HL-60 (cell line): Measurements from ENCODE around the gene CRELD1.

Experiments used
- DNase-seq, 2 experiments: peaks; one replicate each; pipeline ENCODE4 v3.0.0-alpha.2; 2010 to 2020; ENCODE audit warnings: low read depth in 1 of 2, low spot score in 1 of 2
- H3K27ac ChIP-seq: fragments of 250-450 bp; sonication (Bioruptor Pico); replicated peaks from 2 replicates; pipeline ENCODE4 v1.5.1; 2020; ENCODE audit warnings: mild to moderate bottlenecking, moderate library complexity
- H3K27me3 ChIP-seq: fragments of 250-450 bp; sonication (Bioruptor Pico); 2 replicates; pipeline ENCODE4 v1.5.1; 2021; ENCODE audit warnings: mild to moderate bottlenecking, moderate library complexity; ENCODE audit not compliant: insufficient read depth, poor library complexity, severe bottlenecking
- H3K4me3 ChIP-seq: replicated peaks from 2 replicates; pipeline ENCODE4 v1.5.1; 2011; ENCODE audit warnings: mild to moderate bottlenecking, control low read depth, low read length; ENCODE audit not compliant: insufficient read depth
- GABPA ChIP-seq: IDR thresholded peaks from 2 replicates; pipeline ENCODE4 v1.6.1; 2012; ENCODE audit warnings: low read depth
- POLR2AphosphoS5 ChIP-seq: IDR thresholded peaks from 2 replicates; pipeline ENCODE4 v1.6.1; 2012; ENCODE audit warnings: low read depth
- SPI1 ChIP-seq: IDR thresholded peaks from 2 replicates; pipeline ENCODE4 v1.6.1; 2012; ENCODE audit warnings: low read depth, mild to moderate bottlenecking, borderline replicate concordance
- TF ChIP-seq, protein P1 (sequence below): IDR thresholded peaks from one replicate; pipeline ENCODE4 v1.5.1; 2011; ENCODE audit warnings: low read length, control low read depth, inconsistent platforms; ENCODE audit not compliant: insufficient read depth
- TF ChIP-seq, protein P2 (sequence below): IDR thresholded peaks from 2 replicates; pipeline ENCODE4 v1.6.1; 2012; ENCODE audit warnings: low read depth; ENCODE audit not compliant: insufficient replicate concordance

Gene CRELD1

DNA sequence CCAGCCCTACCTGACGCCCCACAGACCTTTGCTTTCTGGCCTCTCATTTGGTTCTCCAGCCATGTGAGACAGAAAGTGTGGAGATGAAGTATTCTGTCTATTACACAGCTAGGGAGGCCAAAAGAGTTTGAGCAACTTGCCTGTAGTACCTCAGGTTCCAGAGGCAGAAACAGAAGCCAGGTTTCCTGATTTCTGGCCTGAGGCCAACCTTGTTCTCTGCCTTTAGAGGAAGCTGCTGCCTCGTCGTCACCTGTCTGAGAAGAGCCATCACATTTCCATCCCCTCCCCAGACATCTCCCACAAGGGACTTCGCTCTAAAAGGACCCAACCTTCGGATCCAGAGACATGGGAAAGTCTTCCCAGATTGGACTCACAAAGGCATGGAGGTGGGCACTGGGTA, 27.2 kb upstream of the CRELD1 start:
- no peak overlapping the region for H3K4me3 ChIP-seq
- TF ChIP-seq, protein P1, sequence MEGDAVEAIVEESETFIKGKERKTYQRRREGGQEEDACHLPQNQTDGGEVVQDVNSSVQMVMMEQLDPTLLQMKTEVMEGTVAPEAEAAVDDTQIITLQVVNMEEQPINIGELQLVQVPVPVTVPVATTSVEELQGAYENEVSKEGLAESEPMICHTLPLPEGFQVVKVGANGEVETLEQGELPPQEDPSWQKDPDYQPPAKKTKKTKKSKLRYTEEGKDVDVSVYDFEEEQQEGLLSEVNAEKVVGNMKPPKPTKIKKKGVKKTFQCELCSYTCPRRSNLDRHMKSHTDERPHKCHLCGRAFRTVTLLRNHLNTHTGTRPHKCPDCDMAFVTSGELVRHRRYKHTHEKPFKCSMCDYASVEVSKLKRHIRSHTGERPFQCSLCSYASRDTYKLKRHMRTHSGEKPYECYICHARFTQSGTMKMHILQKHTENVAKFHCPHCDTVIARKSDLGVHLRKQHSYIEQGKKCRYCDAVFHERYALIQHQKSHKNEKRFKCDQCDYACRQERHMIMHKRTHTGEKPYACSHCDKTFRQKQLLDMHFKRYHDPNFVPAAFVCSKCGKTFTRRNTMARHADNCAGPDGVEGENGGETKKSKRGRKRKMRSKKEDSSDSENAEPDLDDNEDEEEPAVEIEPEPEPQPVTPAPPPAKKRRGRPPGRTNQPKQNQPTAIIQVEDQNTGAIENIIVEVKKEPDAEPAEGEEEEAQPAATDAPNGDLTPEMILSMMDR = no peak
- no peak for TF ChIP-seq POLR2AphosphoS5
- no peak for TF ChIP-seq SPI1
- TF ChIP-seq, protein P2, sequence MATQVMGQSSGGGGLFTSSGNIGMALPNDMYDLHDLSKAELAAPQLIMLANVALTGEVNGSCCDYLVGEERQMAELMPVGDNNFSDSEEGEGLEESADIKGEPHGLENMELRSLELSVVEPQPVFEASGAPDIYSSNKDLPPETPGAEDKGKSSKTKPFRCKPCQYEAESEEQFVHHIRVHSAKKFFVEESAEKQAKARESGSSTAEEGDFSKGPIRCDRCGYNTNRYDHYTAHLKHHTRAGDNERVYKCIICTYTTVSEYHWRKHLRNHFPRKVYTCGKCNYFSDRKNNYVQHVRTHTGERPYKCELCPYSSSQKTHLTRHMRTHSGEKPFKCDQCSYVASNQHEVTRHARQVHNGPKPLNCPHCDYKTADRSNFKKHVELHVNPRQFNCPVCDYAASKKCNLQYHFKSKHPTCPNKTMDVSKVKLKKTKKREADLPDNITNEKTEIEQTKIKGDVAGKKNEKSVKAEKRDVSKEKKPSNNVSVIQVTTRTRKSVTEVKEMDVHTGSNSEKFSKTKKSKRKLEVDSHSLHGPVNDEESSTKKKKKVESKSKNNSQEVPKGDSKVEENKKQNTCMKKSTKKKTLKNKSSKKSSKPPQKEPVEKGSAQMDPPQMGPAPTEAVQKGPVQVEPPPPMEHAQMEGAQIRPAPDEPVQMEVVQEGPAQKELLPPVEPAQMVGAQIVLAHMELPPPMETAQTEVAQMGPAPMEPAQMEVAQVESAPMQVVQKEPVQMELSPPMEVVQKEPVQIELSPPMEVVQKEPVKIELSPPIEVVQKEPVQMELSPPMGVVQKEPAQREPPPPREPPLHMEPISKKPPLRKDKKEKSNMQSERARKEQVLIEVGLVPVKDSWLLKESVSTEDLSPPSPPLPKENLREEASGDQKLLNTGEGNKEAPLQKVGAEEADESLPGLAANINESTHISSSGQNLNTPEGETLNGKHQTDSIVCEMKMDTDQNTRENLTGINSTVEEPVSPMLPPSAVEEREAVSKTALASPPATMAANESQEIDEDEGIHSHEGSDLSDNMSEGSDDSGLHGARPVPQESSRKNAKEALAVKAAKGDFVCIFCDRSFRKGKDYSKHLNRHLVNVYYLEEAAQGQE = no peak
- no peak for DNase-seq
- H3K27me3 ChIP-seq = no peaks in the 10 kb centered on the region
- no peak overlapping the region for H3K27ac ChIP-seq

DNA sequence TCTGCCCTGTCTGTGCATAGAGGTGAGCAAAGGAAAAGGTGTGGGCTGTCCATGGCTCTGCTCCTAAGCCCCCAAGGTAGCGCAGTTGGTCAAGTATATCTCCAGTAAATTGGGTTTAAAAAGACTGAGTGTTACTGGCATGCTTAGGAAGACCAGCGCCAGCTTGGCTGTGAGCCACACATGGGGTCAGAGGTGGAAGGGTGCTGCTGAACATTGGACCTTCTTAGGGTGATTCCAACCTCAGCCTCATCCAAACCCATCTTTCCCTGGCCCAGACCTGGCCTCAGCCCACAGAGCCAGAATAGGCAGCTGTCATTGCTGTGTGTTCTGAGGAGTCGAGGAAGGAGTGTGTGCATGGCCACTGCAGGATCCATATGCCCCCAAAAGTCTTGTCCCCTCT, 25.3 kb upstream of the CRELD1 start:
- no peak for DNase-seq
- no peak overlapping the region for H3K4me3 ChIP-seq
- no peak overlapping the region for H3K27ac ChIP-seq
- no peaks in the 10 kb centered on the region for H3K27me3 ChIP-seq
- TF ChIP-seq, protein P2 = no peak
- TF ChIP-seq, protein P1 = no peak

DNA sequence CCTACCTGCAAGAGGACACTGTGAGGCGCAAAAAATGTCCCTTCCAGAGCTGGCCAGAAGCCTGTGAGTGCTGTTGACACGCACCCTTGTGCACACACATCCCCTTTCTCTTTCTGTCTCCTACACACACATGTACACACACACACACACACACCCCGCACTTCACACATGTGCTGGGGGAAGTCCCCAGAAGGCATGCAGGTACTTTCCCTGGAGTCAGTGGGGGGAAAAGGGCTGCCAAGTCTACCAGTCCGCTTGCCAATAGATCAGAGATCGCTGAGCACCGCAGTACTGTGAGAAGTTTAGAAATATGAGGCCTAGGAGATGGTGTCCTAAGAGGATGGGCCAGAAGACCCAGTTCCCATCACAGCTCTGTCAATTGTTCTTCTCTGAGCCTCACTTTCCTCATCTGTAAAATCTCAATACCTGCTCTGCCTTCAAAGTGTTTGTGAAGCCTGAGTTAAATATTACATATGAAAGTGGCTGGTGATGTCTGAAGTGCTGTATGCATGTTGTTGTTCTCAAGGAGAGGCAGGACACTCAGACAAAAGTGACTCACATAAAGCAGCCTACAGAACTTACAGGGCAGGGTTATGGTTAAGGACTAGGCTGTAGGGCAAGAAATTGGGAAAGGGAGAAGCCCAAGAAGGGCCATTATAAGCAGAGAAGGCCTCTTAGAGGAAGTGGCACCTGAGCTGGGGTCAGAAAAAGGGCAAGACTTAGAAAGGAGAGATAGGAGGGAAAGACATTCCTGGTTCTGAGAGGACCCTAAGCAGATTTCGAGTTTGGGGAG, 24.2 kb upstream of the CRELD1 start:
- TF ChIP-seq SPI1 = peak; percentile 31; the same call in 1 of the 2 replicates
- TF ChIP-seq, protein P2 = no peak
- DNase-seq = no peak

DNA sequence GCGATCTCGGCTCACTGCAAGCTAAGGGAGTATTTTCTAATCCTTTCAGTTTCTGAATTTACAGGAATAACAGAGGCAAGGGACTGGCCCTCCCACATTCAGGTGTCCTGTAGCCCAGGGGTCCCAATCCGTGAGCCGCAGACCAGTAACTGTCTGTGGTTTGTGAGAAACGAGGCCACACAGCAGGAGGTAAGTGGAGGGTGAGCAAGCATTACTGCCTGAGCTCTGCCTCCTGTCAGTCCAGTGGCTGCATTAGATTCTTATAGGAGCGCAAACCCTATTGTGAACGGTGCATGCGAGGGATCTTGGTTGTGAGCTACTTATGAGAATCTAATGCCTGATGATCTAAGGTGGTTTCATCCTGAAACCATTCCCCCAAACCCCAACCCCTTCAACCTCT, 21.8 kb upstream of the CRELD1 start:
- Histone ChIP-seq H3K4me3 (no peak overlapping the region), H3K27ac (no peak overlapping the region), H3K27me3 (no peaks in the 10 kb centered on the region)
- DNase-seq = no peak
- TF ChIP-seq, protein P1 = no peak
- no peak for TF ChIP-seq POLR2AphosphoS5
- TF ChIP-seq, protein P2 = no peak
- TF ChIP-seq SPI1 = no peak
- TF ChIP-seq GABPA = no peak

More for the DNA sequence above, 24.2 kb upstream of the CRELD1 start:
- Histone ChIP-seq H3K27me3 (no peaks in the 10 kb centered on the region), H3K27ac (no peak overlapping the region), H3K4me3 (no peak overlapping the region)
